CMK (cell line): ENCODE data around the gene LSM4.

ENCODE experiments used
- DNase-seq: peaks from one replicate; pipeline ENCODE4 v3.0.0-alpha.2; 2010; ENCODE audit warnings: low read depth

LSM4 gene

GRCh38 chr19:18310966-18311365 lies 11.9 kb downstream of the LSM4 start:
- no peak for DNase-seq

DNA sequence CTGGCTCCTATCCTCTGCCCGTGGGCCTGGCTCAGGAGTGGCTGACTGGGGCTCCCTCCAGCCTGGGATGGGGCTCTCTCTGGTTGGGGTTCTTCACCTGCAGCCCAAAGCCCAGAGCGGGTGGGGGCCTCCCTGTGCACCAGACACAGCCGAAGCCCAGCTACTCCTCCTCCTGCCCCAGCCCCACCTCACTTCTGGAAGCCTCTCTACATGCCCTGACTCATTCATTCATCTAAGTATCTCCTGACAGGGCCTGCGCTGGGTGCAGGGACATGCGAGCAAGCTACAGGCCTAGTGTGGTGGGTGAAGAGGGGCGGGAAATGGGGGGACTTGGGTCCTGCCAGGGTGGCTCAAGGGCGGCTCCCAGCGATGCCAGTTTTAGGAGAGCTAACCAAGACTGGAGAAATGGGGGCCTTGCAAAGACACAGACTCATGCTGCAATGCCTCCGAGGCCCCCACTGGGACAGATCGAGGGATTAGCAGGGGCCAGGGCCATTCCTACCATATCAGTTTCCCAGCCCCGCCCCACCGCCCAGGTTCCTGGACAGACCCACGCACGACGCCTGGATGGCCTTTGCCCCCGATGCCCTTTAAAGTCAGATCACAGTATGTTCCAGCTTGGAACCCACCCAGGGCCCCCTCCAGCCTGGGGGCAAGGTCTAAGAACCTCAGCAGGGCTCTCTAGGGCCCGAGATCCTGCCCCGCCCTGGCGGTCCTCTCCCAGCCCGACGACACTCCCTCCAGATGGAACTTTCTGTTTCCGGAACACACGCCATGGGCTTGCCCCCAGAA lies 12.6 kb downstream of the LSM4 start:
- no peak for DNase-seq

DNA sequence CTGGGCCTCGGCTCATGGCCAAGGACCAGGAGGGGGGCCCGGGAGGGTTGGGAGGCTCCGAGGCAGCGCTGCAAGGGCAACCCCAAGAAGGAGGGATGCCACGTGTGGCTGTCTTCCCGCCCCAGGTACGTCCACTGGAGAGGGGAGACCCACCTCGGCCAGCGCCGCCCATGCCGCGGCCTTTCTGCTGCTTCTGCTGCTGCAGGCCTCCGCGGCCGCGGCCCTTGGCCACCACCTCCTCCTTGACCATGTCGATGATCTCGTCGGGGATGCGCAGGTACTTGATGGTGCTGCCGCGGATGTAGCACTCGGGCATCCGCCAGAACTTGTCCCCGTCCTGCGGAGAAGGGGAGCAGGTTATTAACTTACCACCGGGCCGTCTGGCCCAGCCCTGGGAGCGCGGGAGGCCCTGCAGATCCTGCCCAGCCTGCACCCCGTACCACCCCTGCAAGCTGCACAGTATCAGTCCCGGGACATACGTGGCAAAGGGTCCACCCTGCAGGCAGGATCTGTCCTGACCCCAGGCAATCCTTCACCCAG lies 13.3 kb downstream of the LSM4 start:
- no peak for DNase-seq

GRCh38 chr19:18308948-18309325 lies 13.9 kb downstream of the LSM4 start:
- no peak for DNase-seq

GRCh38 chr19:18308051-18308947 lies 14.6 kb downstream of the LSM4 start:
- DNase-seq = no peak

DNA sequence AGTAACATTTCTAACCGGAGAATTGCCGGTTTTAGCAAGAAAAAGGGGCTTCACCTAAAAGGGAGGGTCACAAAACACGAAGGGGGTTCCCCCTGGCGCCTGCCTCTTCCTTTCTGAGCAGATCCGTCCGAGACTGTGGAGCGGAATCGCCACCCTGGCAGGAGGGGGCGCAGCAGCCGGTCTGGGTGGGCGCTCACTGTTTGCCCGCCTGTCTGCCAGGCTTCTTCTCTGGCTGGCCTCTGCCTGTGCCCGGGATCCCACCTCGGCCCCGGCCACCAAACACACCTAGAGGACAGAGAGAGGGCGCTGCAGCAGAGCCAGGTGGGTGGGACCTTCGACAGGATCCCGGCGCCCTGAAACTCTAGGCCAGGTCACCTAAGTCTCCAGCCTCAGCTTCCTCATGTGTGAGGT lies 15.6 kb downstream of the LSM4 start:
- DNase-seq = no peak

- DNase-seq = no peak
These were observed 16.0 kb downstream of the LSM4 start for GRCh38 chr19:18306888-18307260.

DNA sequence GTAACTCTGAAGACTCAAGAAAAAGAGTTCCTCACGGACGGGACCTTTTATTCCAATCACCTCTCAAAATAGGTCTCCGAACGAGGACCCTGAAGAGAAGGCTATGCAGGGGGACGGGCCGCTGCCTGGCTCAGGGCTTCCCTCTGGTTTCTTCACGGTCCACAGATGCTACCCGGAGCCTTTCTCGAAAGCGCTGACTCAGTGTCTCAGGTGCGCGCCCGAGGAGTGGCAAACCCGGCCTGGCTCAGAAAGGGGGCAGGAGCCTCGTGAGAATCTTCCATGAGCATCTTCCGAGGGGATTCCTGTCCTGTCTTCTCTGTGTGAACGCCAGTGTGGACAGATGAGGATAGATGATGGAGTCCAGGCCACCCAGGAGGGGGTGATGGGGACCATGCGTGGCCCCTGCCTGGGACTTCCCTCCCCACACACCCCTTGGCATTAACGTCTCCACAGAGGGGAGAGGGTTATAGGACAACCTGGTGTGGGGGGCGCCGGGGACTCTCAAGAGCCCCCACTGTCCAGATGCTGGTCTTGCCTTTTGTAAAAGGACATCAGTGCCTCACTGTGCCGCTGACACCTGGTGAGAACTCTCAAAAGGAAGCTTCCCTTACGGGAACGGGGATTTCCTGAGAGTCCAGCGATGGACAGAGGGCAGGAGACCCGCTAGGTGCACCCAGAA lies 16.5 kb downstream of the LSM4 start:
- no peak for DNase-seq

GRCh38 chr19:18304458-18305310 lies 18.2 kb downstream of the LSM4 start:
- peak; percentile 77 for DNase-seq

GRCh38 chr19:18304208-18304457 lies 18.7 kb downstream of the LSM4 start:
- no peak for DNase-seq

- no peak for DNase-seq
These were observed 21.2 kb downstream of the LSM4 start for GRCh38 chr19:18301718-18302111.

- DNase-seq = no peak
These were observed 21.8 kb downstream of the LSM4 start for GRCh38 chr19:18300930-18301717.

DNA sequence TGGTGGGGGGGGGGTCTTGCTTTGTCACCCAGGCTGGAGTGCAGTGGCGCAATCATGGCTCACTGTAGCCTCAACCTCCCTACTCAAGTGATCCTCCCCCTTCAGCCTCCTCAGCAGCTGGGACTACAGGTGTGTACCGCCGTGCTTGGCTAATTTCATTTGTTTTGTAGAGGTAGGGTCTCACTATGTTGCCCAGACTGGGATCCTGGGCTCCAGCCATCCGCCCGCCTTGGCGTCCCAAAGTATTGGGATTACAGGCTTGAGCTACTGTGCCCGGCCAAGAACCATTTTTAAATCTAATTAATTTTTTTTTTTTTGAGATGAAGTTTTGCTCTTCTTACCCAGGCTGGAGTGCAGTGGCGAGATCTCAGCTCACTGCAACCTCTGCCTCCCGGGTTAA lies 23.2 kb downstream of the LSM4 start:
- no peak for DNase-seq

- no peak for DNase-seq
These were observed 24.3 kb downstream of the LSM4 start for GRCh38 chr19:18298601-18299000.

DNA sequence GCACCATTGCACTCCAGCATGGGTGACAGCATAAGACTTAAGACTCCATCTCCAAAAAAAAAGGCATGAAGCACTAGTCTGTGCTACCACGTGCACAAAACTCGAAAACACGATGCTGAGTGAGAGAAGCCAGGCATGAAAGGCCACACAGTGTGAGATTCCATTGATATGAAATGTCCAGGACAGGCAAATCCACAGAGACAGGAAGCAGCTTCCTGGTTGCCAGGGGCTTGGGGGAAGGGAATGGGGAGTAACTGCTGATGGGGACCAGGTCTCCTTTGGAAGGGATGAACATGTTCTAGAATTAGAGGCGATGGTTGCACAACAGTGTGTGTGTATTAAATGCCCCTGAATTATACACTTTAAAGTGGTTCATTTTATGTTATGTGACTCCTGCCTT lies 25.6 kb downstream of the LSM4 start:
- DNase-seq = no peak

DNA sequence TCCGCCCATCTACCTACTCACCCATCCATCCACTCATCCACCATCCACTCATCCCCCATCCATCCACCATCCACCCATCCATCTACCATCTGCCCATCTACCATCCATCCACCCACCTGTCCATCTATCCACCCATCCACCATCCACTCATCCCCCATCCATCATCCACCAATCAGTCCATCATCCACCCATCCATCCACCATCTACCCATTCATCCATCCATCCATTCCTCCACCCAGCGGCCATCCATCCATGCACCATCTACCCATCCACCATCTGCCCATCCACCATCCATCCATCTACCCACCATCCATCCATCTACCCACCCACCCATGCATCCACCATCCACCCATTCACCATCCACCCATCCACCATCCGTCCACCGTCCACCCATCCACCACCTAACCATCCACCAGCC lies 27.8 kb downstream of the LSM4 start:
- no peak for DNase-seq

DNA sequence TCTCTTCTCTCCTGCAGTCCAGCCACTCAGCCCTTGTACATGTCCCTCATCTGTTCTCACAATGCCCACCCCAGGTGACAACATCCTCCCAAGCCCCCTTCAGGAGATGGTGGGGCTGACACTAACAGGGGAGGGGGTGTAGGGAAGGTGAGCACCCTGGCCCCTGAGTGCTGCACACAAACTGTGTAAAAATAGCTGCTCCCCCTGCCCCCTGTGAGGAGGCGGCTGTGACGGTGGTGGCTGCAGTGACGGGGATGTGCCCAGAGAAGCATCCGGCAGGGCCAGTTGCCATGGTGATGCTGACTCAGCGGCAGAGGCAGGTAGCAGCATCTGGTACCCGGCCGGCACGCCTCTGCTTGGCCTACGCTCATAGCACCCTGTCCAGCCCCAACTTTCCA lies 28.4 kb downstream of the LSM4 start:
- no peak for DNase-seq

- no peak for DNase-seq
These were observed 29.0 kb downstream of the LSM4 start for GRCh38 chr19:18293642-18294466.

- peak; percentile 88 for DNase-seq
These were observed 29.9 kb downstream of the LSM4 start for GRCh38 chr19:18292810-18293641.
